ENCODE measurements around the gene KANSL1.
A peak's percentile ranks its signal among the peaks of the same experiment; 100 is the strongest.
"Not testable (repeated sequence)": the region's sequence is repeated elsewhere in the genome, so short reads cannot be mapped to it uniquely, and the experiment has no call there.

Gene KANSL1

DNA sequence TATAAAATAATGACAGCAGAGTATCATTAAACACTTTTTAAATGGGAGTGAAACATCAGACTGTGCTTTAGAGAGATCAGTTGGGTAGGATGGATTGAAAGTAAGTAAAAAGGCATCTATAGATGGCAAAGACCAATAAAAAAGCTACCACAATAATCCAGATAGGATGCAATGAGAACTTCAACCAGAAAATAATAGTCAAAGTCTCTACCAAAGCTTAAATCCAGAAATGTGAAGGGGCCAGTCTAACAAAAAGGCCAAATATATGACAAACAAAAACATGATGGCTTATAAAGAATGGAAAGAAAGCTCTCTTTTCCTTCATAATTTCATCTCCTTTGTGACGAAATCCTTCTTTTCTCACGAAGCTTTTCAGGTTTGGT is 12.3 kb downstream of the KANSL1 start:
- no peak for DNase-seq (ENCODE audit: low read depth)
- H3K4me3 ChIP-seq (ENCODE audit: control insufficient read depth, low read depth, low read length): no peak overlapping the region
- TF ChIP-seq, protein P1, sequence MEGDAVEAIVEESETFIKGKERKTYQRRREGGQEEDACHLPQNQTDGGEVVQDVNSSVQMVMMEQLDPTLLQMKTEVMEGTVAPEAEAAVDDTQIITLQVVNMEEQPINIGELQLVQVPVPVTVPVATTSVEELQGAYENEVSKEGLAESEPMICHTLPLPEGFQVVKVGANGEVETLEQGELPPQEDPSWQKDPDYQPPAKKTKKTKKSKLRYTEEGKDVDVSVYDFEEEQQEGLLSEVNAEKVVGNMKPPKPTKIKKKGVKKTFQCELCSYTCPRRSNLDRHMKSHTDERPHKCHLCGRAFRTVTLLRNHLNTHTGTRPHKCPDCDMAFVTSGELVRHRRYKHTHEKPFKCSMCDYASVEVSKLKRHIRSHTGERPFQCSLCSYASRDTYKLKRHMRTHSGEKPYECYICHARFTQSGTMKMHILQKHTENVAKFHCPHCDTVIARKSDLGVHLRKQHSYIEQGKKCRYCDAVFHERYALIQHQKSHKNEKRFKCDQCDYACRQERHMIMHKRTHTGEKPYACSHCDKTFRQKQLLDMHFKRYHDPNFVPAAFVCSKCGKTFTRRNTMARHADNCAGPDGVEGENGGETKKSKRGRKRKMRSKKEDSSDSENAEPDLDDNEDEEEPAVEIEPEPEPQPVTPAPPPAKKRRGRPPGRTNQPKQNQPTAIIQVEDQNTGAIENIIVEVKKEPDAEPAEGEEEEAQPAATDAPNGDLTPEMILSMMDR (conservative IDR thresholded peaks at IDR 0.05; ENCODE audit: control insufficient read depth, insufficient read depth, low read depth, low read length): no peak

DNA sequence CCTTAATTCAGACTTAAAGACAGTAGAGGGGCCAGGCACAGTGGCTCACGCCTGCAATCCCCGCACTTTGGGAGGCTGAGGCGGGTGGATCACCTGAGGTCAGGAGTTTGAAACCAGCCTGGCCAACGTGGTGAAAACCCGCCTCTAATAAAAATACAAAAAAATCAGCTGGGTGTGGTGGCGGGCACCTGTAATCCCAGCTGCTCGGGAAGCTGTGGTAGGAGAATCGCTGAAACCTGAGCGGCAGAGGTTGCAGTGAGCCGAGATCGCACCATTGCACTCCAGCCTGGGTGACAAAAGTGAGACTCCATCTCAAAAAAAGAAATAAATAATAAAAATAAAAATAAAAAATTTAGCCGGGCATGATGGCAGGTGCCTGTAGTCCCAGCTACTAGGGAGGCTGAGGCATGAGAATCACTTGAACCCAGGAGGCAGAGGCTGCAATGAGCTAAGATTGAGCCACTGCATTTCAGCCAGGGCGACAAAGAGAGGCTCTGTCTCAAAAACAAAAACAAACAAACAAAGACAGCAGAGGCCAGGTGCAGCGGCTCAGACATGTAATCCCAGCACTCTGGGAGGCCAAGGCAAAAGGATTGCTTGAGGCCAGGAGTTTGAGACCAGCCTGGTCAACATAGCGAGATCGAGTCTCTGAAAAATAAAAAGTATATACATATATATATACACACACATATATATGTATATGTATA is 12.9 kb downstream of the KANSL1 start:
- H3K4me3 ChIP-seq (ENCODE audit: control insufficient read depth, low read depth, low read length); DNase-seq (ENCODE audit: low read depth): not testable (repeated sequence)

DNA sequence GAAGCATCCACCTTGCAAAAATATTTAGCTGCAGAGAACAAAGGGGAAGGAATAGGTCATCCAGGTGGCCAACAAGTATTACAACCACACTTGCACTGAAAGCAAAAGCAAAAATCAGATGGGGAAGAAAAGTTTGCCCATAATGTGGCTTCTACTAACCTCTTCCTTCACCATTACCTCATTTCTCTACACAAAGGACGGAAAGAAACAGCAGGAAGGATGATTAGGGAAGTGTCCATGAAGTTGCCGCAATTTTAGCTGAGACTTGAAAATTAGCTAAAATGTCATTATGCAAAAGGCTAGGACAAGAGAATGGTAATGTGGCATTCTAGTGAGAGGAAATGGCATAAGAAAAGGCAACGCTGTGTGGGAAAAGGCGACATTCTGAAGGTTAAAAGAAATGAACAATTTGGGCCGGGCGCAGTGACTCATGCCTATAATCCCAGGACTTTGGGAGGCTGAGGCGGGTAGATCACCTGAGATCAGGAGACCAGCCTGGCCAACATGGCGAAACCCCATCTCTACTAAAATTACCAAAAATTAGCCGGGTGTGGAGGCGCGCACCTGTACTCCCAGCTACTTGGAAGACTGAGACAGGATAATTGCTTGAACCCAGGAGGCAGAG is 13.7 kb downstream of the KANSL1 start:
- no peak overlapping the region for H3K4me3 ChIP-seq (ENCODE audit: control insufficient read depth, low read depth, low read length)
- no peak for DNase-seq (ENCODE audit: low read depth)
- TF ChIP-seq, protein P1 (conservative IDR thresholded peaks at IDR 0.05; ENCODE audit: control insufficient read depth, insufficient read depth, low read depth, low read length): no peak

DNA sequence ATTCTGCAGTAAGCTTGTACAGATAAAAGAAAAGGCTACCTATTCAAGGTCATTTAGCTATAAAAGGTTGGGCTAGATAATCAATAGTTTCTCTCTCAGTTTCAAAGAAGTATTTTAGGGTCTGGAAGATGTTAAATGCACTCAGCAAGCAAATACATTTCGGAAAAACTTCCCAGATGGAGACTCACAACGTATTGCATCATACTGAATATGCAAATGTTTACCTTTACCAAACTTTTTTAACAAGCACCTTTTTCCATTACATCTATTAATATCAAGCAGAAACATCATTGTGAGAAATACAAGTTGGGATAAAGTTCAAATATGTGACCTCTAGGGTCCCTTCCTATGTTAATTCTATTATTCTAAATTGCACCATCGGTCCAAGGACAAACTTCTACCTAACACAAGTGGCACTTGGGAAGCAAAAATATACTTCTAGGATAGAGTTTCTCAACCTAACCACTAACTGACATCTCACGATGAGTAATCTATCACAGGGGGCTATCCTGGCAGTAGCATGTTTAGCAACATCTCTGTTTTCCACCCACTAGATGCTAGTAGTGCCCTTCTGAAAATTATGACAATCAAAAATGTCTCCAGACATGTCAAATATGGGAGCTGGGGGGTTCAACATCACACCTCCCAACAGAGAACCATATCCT is 14.5 kb downstream of the KANSL1 start:
- TF ChIP-seq, protein P1 (conservative IDR thresholded peaks at IDR 0.05; ENCODE audit: control insufficient read depth, insufficient read depth, low read depth, low read length): no peak
- DNase-seq (ENCODE audit: low read depth): peak; percentile 69
- no peak overlapping the region for H3K4me3 ChIP-seq (ENCODE audit: control insufficient read depth, low read depth, low read length)

DNA sequence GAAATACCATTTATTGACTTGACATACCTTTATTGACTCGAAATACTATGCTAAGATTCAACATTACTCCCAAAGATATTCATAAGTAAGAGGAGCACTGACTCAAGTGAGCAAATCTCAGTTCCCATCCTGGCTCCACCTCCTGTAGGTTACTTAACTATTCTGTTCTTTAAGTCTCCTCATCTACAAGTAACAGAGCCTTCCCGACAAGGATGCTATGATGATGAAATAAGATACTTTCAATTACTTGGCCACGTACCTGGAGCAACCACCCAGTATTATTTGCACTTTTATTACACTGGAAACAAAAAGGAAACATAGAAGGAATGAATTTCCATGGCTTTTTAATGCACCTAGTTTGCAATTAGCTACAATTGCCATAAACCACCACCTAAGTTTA is 16.3 kb downstream of the KANSL1 start:
- DNase-seq (ENCODE audit: low read depth): no peak
- no peak overlapping the region for H3K4me3 ChIP-seq (ENCODE audit: control insufficient read depth, low read depth, low read length)
- TF ChIP-seq, protein P1 (conservative IDR thresholded peaks at IDR 0.05; ENCODE audit: control insufficient read depth, insufficient read depth, low read depth, low read length): no peak

DNA sequence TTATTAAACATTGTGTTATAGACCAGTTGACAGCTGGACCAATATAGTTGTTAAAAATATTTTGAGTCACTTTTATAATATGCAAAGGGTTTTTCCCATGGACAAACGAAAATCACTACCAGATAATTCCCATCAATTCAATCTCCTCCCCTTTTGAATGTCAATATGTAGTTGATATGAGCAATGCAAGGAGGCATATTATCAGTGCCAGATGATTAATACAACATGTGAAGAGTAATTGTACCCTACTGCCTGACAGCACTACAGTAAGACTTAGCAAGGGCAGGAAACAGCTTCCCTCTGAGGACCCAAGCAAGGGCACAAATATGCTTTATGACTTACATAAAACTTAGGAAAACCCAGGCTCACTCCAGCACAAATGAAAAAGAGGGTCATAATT is 17.3 kb downstream of the KANSL1 start:
- no peak overlapping the region for H3K4me3 ChIP-seq (ENCODE audit: control insufficient read depth, low read depth, low read length)
- peak; percentile 57 for DNase-seq (ENCODE audit: low read depth)
- TF ChIP-seq, protein P1 (conservative IDR thresholded peaks at IDR 0.05; ENCODE audit: control insufficient read depth, insufficient read depth, low read depth, low read length): no peak

DNA sequence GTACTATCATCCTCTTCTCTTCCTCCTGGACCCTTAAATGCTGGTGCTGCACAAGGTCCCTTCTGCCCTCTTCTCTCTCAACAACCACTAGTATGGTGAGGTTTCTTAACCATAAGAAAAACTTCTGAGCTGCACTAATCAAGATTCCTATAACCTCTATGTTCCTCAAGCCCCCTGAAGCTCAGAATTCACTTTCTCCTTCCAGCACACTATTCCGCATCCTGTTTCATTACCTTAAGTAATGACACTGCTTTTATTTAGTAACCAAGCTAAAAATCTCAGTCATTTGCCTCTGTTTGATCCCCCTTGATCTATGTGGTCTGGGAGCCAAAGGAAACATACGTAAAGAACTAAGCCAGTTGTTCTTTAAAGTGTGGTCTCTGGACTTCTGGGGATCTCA is 20.1 kb downstream of the KANSL1 start:
- no peak for DNase-seq (ENCODE audit: low read depth)
- no peak overlapping the region for H3K4me3 ChIP-seq (ENCODE audit: control insufficient read depth, low read depth, low read length)
- TF ChIP-seq, protein P1 (conservative IDR thresholded peaks at IDR 0.05; ENCODE audit: control insufficient read depth, insufficient read depth, low read depth, low read length): no peak

Measured in fibroblast of mammary gland (primary cell).